Right lobe of liver (tissue), 4 donors: ENCODE measurements around the gene MAST4.

Source experiments
- POLR2A ChIP-seq: fragments of 450-650 bp; IDR thresholded peaks from one replicate; pipeline ENCODE4 v1.6.1; 2017; ENCODE audit warnings: antibody characterized with exemption, mild to moderate bottlenecking
- TF ChIP-seq, protein P1 (sequence below), 4 donors: fragments of 200-600 bp in 3 of 4; fragments of 450-650 bp in 1 of 4; IDR thresholded peaks; one replicate each; pipeline versions ENCODE4 v1.5.1 to v1.8.0; 2016 to 2022; ENCODE audit warnings: antibody characterized with exemption in 4 of 4, mild to moderate bottlenecking in 2 of 4
- donor health status: DM: no; HTN: no; CAD: no.
- donor health status: DM: no; HTN: no; CAD: no.
- donor health status: DM: no; HTN: yes; CAD: no.

DNA sequence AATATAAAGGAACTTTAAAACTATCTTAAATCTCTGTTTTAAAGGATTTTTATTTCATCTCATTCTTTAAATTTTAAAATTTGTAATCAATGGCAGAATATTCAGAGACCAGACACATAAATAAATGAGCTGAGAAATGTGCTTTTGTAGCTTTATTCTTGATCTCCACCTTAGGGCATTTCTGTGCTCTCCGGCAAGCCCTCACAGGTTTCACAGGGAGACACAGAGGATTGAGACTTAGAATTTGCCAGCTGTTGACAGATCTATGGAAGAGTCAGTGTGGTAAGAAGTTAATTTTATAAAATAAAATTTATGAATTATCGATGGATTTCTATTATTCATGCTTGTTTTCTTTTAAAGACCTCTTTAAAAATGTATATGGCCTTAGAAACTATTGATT lies 393.6 kb downstream of the MAST4 start:
- TF ChIP-seq, protein P1, sequence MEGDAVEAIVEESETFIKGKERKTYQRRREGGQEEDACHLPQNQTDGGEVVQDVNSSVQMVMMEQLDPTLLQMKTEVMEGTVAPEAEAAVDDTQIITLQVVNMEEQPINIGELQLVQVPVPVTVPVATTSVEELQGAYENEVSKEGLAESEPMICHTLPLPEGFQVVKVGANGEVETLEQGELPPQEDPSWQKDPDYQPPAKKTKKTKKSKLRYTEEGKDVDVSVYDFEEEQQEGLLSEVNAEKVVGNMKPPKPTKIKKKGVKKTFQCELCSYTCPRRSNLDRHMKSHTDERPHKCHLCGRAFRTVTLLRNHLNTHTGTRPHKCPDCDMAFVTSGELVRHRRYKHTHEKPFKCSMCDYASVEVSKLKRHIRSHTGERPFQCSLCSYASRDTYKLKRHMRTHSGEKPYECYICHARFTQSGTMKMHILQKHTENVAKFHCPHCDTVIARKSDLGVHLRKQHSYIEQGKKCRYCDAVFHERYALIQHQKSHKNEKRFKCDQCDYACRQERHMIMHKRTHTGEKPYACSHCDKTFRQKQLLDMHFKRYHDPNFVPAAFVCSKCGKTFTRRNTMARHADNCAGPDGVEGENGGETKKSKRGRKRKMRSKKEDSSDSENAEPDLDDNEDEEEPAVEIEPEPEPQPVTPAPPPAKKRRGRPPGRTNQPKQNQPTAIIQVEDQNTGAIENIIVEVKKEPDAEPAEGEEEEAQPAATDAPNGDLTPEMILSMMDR (IDR thresholded peaks at IDR 0.05): no peak
- no peak for TF ChIP-seq POLR2A
